HG02571 (cell line): Measurements from ENCODE around the gene MGAT4B.

ENCODE experiments used
- ATAC-seq: cut with Tn5 transposase; IDR thresholded peaks from one replicate; pipeline ENCODE4 v1.9.1; 2021; ENCODE audit warnings: mild to moderate bottlenecking, moderate library complexity; ENCODE audit not compliant: unreplicated experiment

MGAT4B gene

DNA sequence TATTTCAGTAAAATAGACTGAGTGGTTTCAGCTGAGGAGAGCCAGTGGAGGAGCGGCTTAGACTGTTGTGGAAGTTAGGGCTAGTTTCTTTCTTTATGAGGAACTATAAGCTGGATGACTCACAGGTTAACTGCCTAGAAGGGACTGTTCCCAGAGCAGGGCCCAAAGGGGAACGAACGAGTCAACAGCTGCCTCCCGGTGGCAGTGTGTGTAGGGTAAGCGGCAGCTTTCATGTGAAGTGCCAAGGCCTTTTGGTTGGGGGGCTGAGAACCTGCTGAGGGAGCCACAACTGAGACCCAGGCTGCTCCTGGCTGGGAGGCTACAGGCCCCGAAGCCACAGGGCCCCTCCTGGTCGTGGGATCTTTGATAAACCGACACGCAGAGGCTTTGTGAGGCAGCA lies 21.0 kb upstream of the MGAT4B start:
- no peak for ATAC-seq

DNA sequence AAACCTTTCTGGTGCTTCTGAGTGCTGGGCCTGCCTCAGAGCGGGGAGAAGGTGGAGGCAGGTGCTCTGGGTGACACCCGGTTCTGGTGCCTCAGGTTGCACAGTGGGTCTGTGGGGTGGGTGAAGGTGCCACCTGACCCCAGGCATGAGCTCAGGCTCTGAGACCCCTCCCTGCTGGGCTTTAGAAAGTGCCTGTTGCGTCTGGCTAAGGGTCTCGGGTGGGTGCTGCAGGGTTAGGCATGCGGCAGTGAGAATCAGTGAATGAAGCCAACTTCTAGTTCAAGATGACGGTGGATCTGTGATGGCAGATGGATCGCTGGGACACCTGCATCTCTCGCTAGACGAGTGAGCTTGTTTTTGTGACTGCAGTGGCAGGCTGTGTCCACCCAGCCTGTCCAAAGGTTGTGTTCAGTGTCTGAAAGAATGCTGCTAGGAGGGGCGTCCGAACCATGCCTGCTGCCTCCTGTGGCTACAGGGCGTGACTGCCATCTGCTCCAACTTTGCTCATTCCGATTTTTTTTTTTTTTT lies 19.1 kb upstream of the MGAT4B start:
- no peak for ATAC-seq

DNA sequence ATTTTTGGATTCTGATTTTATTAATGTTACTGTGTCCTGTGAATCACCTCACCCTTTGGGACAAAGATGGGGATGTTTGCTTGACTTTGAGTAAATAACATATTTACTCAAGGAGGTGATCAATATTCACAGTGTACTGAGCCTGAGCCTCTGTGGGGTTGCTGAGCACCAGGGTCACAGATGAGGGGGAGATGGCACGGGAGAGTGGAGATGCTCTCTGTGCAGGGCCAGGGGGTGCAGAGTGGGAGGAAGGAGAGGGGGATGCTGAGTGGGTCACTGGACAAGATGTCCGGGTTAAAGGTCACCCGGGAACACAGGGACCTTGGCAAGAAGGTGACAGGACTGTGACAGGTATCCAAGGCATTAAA lies 18.1 kb upstream of the MGAT4B start:
- no peak for ATAC-seq

DNA sequence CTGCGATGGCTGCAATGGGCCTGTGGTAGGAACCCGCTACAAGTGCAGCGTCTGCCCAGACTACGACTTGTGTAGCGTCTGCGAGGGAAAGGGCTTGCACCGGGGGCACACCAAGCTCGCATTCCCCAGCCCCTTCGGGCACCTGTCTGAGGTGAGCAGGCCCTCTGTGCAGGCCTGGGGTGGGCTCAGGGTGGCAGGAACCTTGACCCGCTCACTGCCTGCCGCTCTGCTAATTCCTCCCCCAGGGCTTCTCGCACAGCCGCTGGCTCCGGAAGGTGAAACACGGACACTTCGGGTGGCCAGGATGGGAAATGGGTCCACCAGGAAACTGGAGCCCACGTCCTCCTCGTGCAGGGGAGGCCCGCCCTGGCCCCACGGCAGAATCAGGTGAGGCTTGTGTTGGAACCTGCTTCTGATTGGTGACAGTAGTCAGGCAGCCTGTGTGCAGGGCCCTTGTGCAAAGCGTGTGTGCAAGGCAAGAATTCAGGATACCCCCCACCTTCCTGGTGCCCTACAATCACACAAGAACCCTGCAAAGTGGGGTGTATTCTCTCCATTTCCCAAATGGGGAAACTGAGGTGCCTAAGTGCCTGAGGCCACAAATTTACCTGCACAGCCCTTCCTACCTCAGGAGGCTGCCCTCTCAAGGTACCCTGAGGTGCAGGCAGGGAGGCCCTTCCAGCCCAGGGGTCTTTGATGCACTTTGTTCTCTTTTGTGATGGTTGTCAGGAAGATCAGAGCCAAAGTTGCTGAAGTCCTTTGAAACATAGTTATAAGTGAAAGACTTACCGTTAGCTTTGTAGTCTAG lies 17.5 kb upstream of the MGAT4B start:
- no peak for ATAC-seq

DNA sequence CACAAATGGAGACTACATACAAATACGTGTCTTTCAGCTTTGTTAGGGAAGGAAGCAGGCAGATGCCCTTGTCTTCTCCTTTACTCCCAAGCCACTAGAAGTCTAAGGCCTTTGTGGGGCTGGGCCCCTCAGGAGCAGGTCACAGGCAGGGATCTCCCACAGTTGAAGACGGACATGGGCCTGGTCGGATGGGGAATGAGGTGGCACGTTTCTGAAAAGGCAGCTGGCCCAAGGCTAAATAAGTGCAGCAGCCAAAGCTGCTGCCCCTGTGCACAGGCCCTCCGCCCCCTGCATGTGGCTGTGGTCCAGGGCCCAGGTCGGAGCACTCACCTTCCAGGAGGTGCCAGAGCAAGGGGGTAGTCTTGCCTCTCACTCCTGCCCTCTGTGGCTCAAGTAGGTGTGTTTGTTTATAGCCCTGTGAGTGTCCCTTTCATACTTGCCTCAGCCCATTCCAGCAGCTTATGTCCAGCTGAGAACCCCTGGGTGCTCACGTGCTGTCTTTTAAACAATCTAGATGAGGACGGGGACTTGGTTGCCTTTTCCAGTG lies 15.9 kb upstream of the MGAT4B start:
- no peak for ATAC-seq

DNA sequence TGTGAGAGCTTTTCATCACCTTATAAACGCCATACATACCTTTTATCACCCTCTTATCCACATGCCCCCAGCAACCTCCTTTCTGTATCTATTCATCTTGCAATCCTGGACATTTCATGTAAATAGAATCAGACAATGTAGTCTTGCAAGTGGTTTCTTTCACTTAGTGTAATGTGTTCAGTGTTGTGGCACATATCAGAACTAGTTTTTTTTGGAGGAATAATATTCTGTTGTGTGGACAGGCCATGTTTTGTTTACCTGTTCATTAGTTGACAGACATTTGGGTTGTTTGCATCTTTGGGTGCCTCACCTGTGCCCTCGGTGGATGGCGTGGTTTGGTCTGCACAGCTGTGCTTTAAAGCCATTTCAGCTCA lies 15.4 kb upstream of the MGAT4B start:
- no peak for ATAC-seq

DNA sequence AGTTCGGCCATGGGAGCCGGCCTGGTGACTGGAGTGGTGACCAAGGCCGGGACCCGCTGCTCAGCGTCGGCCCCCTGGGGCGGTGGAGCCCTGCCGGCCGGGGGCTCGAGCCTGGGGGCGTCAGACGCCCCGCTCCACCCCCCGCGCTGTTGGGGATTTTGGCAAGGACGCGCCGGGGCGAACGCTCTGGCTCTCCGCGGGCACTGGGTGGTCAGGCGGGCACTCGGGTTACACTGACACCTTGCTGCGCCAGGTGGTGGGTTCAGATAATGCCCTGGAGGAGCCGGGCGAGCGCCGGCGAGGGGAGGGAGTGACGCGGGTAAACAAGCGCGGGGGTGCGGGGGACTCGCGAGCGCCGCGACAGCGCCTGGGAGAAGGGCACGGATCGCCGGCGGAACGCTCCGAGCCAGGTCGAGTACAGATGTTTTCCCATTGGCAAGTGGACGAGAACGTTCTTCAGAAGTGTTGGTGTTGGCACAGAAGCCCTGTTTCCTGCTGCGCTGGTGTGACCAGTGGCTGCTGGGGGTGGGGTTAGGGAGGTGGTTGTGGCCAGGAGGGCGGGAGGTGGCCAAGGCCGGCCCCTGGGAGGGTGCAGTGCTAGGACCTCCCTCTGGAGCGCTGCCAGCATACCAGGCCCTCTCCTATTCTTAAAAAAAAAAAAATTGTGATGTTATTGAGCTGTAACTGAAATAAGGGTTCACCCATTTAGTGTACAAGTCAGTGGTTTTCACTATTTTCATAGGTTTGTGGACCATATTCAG lies 14.8 kb upstream of the MGAT4B start:
- ATAC-seq, result peak; percentile 41

DNA sequence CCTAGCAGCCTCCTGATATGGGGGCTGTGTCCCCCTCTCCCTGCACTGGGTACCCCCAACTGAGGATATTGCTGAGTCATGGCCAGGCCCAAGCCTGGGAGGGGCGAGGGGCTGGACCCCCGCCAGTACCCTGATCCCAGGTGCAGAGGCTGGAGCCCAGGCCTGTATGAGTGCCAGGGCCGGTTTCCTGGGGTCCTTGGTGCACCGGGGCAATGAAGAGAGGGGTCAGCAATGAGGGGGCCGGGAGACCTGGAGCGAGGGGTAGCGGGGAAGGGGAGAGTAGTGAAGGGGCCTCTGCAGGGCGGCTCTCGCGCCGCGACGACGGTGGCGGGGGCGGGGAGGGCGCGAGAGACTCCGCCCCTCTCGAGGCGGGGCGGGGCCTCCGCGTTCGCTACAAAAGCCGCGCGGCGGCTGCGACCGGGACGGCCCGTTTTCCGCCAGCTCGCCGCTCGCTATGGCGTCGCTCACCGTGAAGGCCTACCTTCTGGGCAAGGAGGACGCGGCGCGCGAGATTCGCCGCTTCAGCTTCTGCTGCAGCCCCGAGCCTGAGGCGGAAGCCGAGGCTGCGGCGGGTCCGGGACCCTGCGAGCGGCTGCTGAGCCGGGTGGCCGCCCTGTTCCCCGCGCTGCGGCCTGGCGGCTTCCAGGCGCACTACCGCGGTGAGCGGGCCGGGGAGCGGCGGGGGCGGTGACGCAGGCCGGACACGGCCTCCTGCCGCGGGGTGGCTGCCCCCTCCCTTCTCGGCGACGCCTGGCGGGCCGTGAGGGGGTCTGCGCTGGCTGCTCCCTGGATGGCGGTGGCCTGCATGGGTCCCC lies 14.0 kb upstream of the MGAT4B start, which contains the start of gene SQSTM1:
TSS of gene SQSTM1 (plus strand) at position 423 of the 815 bp plus-strand sequence. CDS start at position 455, 32 bp downstream.
- peak; percentile 31 for ATAC-seq

DNA sequence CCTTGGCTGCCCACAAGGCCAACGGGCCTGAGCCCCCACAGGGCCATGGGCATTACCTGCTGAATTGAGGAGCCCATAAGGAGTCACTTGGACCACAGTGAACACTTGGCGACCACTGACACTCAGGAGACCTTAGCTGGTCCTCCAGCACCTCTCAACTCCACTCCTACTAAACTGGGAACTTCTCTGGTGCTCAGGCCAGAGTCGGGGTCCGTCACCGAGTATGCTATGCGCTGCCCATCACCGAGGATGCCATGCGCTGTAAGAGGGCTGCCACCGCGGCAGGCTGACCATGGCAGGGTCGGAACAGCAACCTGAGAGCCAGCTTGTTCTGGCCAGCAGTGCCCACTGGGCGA lies 13.4 kb upstream of the MGAT4B start:
- ATAC-seq, result no peak

DNA sequence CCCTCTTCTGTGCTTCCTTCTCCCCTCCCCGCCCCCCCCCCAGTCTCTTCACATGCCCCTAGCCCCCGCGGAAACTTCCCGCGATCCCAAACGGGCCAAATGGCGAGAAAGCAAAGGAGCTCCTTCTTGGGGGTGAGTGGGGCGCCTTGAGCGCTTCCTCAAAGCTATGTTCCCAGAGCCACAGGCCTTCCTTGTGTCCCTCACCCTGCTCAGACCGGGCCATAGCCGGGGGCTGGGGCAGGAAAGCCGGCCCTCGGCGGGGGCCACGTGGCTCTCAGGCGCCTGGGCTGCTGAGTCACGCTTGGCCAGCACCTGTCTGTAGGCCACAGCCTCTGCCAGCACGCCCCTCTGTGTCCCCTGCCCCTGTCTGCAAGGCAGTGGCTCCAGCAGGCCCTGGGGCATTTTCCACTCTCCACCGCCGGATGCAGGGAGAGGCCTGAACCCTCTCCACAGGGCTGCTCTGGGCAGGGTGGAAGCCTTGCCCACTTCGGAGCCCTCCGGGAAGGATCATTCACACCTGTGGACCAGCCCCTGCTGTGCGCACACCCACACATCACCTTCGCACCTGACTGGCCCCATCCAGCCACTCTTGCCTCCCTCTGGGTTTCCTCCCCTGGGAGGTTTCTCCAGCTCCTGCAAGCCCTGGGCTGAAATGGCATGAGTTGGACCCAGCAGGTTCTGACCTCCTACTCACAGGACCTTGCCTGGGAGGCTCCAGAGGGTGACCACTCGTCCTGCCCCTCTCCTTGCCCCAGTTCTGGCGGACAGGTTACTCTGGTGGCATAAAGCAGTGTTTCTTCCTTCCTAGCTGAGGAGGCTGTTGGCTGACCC lies 12.8 kb upstream of the MGAT4B start:
- peak; percentile 22 for ATAC-seq

DNA sequence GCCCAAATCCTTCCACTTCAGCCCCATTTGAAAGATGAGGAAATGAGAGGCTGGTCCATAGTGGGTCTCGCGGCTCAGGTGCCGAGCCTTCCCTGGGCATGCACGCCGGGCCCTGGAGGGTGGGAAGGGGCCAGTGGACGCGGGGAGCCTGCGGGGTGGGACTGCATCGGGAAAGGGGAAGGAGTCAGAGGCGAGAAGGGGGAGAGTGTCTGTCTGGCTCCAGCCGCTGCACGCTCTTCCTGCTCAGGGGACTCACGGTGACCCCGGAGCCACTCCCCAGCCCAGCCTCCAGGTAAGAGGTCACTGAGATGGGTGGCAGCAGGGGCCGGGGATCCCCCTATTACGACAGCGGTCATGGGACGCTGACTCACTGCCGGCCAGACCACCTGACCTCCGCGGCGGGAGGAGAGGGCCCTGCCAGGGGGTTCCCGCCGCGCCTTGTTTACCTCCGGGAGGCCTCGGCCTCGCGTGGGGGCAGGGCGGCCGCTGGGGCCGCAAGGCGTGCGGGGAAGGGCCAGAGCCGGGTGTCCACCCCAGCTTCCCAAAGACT lies 12.2 kb upstream of the MGAT4B start:
- peak; percentile 57 for ATAC-seq

DNA sequence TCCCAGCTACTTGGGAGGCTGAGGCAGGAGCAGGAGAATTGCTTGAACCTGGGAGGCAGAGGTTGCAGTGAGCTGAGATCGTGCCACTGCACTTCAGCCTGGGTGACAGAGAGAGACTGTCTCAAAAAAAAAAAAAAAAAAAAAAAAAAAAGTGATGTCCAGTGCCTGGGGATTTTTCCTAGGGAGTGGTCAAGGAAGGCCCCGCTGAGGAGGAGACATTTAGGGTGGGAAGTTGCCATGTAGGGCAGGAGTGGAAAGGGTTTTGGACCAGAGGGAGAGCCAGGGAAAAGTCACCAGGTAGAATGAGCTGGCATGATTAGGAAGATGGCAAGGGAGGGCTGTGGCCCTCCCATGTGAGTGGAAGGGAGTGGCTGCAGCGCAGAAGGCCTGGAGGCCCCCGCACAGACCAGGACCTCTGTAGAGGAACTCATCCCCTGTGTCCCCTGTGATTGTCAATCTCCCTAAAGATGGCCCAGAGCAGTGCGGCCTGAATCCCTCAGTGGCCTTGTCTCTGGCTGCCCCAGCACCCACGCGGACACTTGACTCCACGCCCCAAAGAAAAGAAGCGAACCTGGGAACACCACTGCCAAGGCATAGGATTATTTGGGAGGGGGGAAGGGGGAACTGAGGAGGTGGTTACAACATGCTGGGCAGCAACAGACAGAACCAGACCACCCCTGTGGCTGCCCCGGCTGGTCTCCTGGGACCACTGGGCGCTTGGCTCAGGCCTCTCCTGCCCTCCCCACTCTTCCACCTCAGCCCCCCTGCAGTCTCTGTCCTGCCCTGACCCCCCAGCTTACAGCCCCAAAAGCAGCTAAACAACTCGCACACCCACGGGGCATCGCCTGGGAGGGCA lies 11.5 kb upstream of the MGAT4B start:
- no peak for ATAC-seq

DNA sequence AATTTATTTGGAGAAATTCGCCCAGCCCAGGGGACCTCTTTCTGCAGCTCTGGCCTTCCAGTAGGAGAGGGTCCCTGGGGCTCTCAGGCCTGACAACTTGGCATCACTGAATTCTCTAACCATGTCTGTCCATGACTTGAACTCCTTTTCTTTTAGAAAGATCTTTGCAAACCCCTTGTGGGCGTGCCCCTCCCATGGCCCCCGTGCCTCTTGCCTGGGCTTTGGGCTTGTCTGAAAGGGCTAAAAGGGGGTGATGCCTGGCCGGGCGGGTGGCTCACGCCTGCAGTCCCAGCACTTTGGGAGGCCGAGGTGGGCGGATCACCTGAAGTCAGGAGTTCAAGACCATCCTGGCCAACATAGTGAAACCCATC lies 10.8 kb upstream of the MGAT4B start:
- no peak for ATAC-seq

DNA sequence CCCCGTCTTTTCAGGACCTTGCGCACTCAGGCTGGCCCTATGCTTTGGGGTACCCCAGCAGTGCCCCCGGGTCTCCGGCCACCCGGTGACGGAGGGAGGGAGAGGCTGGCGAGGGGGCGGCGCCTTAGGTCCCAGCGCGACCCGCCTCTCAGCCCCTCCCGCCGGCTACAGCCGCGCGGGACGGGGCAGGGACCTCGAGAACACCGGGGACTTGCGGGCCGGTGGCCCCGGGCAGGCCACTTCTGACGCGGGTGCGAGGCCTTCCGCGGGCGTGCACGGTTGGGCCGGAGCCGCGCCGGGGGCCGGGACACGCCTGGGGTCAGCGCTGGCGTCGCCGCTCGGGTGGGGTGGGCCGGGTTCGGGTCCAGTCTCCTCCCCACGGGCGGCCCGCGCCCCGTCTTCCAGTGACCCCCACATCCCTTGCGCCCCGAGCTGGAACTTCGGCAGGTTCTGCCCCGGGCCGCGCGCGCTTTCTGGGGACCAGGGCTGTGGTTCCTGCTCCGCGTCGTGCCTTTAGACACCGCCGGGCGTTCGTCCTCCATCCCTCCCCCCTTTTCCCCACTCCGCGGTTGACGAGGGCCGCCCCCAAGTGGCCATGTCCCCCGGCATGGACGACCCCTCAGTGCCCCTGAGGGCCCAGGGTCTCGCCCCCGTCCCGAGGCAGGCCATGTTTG lies 10.3 kb upstream of the MGAT4B start:
- ATAC-seq, result no peak

DNA sequence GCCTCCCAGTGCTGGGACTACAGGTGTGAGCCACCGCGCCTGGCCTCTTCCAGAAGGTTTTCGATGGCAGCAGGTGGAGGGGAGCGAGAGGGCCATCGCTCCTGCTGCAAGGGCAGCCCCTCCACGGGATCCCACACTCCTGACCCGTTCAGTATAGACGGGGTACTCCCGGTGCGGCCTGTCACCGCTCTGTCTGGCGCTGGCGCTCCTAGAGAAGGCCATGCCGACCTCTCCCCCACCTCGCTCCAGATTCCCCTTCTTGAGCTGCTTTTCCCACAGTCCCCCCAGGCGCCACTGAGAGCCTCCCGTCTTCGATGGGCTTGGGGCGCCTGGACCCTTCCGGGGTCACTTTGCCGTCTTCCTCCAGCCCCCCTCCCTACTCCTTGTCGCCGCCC lies 9.7 kb upstream of the MGAT4B start:
- ATAC-seq, result no peak

DNA sequence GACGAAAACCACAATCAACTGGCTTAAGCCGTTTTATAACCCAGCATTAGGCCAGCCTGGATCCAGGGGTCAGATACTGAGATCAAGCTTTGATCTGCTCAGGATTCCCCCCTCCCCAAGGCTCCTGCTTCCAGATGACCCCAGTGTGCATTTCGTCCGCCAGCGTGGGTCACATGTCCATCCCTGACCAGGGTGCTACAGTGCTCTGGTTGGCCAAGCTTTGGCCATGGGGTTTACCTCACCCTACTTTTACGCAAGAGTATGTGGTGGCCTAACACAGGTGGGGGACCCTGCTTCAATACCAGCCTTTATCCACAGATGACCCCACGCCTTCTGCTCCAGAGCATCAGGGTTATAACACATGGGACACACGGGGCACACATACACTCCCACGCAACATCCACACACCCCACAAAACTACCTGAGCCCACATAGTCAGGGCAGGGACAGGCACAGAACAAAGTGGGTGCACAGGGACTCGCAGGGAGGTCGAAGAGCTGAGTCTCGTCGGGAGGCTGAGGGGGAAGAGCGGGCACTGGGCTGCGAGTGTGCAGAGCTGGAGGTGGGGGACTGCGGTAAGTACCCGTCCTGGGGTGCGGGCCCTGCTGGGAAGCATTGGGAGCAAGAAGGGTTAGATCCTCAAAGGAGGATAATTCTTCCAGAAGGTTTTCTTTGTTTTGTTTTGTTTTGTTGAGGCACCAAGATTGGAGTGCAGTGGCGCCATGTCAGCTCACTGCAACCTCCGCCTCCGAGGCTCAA lies 9.0 kb upstream of the MGAT4B start:
- no peak for ATAC-seq

DNA sequence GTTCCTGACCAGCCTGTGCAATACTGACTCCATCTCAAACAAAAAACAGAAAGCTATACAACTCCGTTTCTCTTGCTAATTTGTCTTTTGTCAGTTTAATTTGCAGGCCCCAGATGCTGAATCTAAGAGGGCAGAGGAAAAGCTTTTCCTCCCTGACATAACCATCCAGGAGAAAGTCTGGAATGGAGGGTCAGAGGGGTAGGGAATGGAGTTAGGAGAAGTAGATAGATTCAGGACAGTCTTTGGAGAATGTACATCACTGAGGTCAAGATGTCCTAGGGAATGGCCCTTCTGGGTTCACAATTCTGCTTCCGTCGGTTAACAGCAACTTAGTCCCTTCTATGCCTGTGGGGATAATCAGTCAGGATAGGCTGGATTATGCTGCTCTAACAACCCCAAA lies 7.4 kb upstream of the MGAT4B start:
- no peak for ATAC-seq
